HG02852 (cell line): ENCODE measurements around the gene PRSS56.
"Not testable (repeated sequence)": the region's sequence is repeated elsewhere in the genome, so short reads cannot be mapped to it uniquely, and the experiment has no call there.

Experiments used
- ATAC-seq: cut with Tn5 transposase; IDR thresholded peaks from one replicate; pipeline ENCODE4 v1.9.1; 2021; ENCODE audit warnings: mild to moderate bottlenecking, moderate library complexity; ENCODE audit not compliant: unreplicated experiment

PRSS56 gene

GRCh38 chr2:232568161-232568560, 48.0 kb downstream of the PRSS56 start:
- no peak for ATAC-seq

GRCh38 chr2:232569541-232569940, 49.4 kb downstream of the PRSS56 start:
- no peak for ATAC-seq

GRCh38 chr2:232570481-232570880, 50.3 kb downstream of the PRSS56 start:
- not testable (repeated sequence) for ATAC-seq

DNA sequence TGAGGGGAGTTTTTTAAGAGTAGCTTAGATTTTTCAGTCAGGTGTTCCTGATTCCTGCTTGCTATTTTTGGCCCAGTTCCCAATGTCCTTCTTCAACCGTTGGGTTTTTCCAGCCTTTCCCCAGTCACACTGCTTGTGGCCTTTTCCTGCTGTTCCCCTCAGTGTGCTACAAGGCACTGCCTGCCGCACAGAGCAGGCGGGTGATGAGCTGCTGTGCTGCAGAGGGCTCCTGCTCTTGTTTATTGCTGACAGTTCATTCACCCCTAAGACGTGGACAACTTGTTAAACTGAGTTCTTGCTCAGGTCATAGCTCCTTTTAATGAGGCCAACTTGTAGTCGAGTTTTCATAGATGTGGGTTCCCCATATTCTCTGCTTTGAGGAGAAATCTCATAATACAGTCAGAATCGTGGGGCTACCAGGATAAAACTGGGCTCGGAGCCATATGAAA, 50.9 kb downstream of the PRSS56 start:
- ATAC-seq, result no peak

DNA sequence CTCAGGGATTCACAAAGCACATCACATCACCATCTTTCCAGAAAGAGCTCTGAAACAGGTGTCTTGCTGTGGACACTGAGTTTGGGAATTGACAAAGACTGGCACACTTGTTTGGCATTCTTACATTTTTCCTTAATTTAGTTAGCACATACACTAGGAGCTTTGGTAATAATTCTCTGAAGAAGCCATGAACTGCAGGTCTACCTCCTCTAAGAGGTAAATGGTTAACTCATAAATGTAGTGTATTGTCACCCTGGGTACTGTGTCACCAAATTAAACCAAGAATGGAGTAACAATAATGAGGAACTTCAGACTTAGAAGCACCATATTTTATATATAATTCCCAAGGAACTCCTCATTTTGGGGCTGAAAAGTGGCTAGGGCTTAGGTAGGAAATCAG, 52.9 kb downstream of the PRSS56 start:
- no peak for ATAC-seq

DNA sequence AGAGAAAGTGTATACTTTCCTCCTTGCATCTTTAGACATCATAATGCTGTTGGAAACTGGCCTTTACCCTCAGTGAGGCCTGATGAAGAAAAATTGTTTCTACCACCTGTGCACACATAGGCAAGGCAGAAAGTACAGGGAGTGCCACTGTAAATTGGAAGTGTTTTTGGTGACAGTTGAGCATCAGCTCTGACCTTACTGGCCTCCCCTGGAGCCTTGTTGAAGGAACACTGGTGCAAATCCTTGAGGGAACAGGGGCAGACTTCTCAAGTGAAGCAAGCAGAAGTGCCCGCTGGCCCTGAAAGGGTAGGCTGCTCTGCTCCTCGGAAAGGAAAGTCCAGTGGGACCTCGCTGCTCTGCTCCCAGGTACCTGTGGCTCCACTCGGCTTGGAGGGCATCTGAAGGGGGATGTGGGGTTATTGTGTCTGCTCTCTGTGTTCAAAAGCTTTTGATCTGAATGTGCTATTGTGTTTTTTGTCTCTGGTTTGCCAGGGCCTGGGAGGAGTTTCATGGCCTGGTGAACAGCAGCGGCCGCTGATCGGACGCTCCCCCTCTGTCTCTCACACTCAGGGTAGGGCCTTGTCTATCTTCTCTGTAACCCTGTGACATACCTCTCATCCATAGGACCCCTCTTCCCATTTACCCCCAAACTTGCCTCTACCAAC, 53.7 kb downstream of the PRSS56 start:
- no peak for ATAC-seq

DNA sequence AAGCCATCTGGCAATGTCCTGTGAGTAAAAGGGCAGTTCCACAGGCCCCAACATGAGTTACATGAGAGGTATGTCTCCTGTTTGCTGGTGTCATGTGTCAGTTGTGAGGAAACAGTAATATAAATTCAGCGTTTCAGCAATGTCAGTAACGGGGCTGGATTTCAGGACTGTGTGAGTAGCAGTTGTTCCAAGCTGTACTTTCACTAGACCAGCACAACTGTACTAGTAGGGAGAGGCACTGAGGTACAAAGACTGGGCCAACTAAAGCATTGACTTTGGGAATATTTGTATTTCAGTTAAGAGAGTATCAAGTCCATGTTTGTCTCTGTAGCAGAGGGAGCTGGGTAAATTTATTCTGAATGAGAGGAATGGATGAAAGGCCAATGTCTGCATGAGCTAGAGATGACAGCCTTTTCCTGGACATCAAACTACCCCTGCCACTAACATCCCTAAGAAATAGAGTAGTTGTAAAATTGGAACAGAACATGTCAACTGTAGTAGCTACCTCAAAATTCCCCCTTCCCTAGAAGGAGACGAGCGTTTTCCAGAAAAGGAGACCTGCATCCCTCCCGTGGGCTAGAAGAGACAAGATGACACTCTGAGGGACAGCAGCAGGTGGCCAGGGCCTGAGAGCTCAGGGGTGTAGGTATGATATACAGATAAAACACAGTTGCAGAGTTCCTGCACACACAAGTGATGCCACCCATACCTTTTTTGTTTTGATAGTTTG, 54.7 kb downstream of the PRSS56 start:
- ATAC-seq, result no peak
